Duodenal mucosa (tissue), 2 donors: ENCODE results near the gene ZNF507.

Source experiments
- H3K27ac ChIP-seq: one replicate; pipeline ENCODE4 v1.7.0; 2013; ENCODE audit warnings: low read depth, low read length
- H3K27me3 ChIP-seq, 2 donors: one replicate each; pipeline ENCODE4 v1.7.0; 2013; ENCODE audit warnings: low read length in 2 of 2, control low read depth in 1 of 2; ENCODE audit not compliant: insufficient read depth in 2 of 2, control insufficient read depth in 1 of 2
- H3K36me3 ChIP-seq, 2 donors: one replicate each; pipeline ENCODE4 v1.7.0; 2013; ENCODE audit warnings: low read length in 2 of 2, control low read depth in 1 of 2; ENCODE audit not compliant: insufficient read depth in 2 of 2, control insufficient read depth in 1 of 2
- H3K4me1 ChIP-seq, 2 donors: one replicate each; pipeline ENCODE4 v1.7.0; 2013; ENCODE audit warnings: low read length in 2 of 2, control low read depth in 1 of 2; ENCODE audit not compliant: insufficient read depth in 2 of 2, control insufficient read depth in 1 of 2
- H3K4me3 ChIP-seq, 2 donors: one replicate each; pipeline ENCODE4 v1.7.0; 2013; ENCODE audit warnings: low read length in 2 of 2, low read depth in 1 of 2
- H3K9ac ChIP-seq, 2 donors: one replicate each; pipeline ENCODE4 v1.7.0; 2013; ENCODE audit warnings: low read length in 2 of 2, low read depth in 1 of 2
- H3K9me3 ChIP-seq, 2 donors: one replicate each; pipeline ENCODE4 v1.7.0; 2013; ENCODE audit warnings: low read length in 2 of 2, control low read depth in 1 of 2; ENCODE audit not compliant: control insufficient read depth in 1 of 2

The ZNF507 gene

GRCh38 chr19:32405431-32406160 is 60.2 kb downstream of the ZNF507 start, which contains the start of gene DPY19L3:
DPY19L3 (plus strand) TSS chr19:32405770; CDS start chr19:32408254, 2,484 bp downstream.
- Histone ChIP-seq H3K36me3 (peaks cover 0 to 6% of the 10 kb centered on the region in 2 donors), H3K4me3 (peak within 1 kb of the TSS; percentile 87 to 92), H3K4me1 (peaks cover 20 to 24% of the 10 kb centered on the region in 2 donors), H3K9ac (peak within 1 kb of the TSS; percentile 94 to 97), H3K27ac (peak within 1 kb of the TSS; percentile 96), H3K9me3 (no peaks in the 10 kb centered on the region), H3K27me3 (no peaks in the 10 kb centered on the region)

- peaks cover 20 to 24% of the 10 kb centered on the region in 2 donors for H3K4me1 ChIP-seq
- H3K27ac ChIP-seq = no peak overlapping the region
- H3K4me3 ChIP-seq = peak overlapping the region; percentile 87 to 92
- H3K36me3 ChIP-seq = peaks cover 5 to 12% of the 10 kb centered on the region in 2 donors
- no peaks in the 10 kb centered on the region for H3K27me3 ChIP-seq
- peak overlapping the region; percentile 55 to 60 for H3K9ac ChIP-seq
- no peaks in the 10 kb centered on the region for H3K9me3 ChIP-seq
These were observed 61.0 kb downstream of the ZNF507 start for GRCh38 chr19:32406161-32407003.

- no peaks in the 10 kb centered on the region for H3K9me3 ChIP-seq
- peak overlapping the region in 1 of 2 donors; percentile 92 for H3K4me3 ChIP-seq
- H3K4me1 ChIP-seq = peaks cover 20 to 24% of the 10 kb centered on the region in 2 donors
- H3K9ac ChIP-seq = peak overlapping the region; percentile 55 to 60
- peaks cover 5 to 19% of the 10 kb centered on the region in 2 donors for H3K36me3 ChIP-seq
- H3K27ac ChIP-seq = no peak overlapping the region
- H3K27me3 ChIP-seq = no peaks in the 10 kb centered on the region
These were observed 61.9 kb downstream of the ZNF507 start for GRCh38 chr19:32407004-32407992.

GRCh38 chr19:32415246-32415645 is 69.8 kb downstream of the ZNF507 start:
- Histone ChIP-seq H3K4me3 (no peak overlapping the region), H3K9ac (no peak overlapping the region), H3K36me3 (peaks cover 5 to 23% of the 10 kb centered on the region in 2 donors), H3K27ac (no peak overlapping the region), H3K4me1 (no peaks in the 10 kb centered on the region), H3K27me3 (no peaks in the 10 kb centered on the region), H3K9me3 (no peaks in the 10 kb centered on the region)

GRCh38 chr19:32415669-32416068 is 70.3 kb downstream of the ZNF507 start:
- Histone ChIP-seq H3K4me1 (no peaks in the 10 kb centered on the region), H3K36me3 (peaks cover 5 to 23% of the 10 kb centered on the region in 2 donors), H3K9ac (no peak overlapping the region), H3K9me3 (no peaks in the 10 kb centered on the region), H3K27me3 (no peaks in the 10 kb centered on the region), H3K27ac (no peak overlapping the region), H3K4me3 (no peak overlapping the region)

GRCh38 chr19:32416749-32417456 is 71.5 kb downstream of the ZNF507 start:
- Histone ChIP-seq H3K4me3 (no peak overlapping the region), H3K27ac (no peak overlapping the region), H3K9me3 (no peaks in the 10 kb centered on the region), H3K9ac (no peak overlapping the region), H3K27me3 (no peaks in the 10 kb centered on the region), H3K36me3 (peaks cover 0 to 16% of the 10 kb centered on the region in 2 donors), H3K4me1 (no peaks in the 10 kb centered on the region)

- H3K36me3 ChIP-seq = peaks cover 0 to 14% of the 10 kb centered on the region in 2 donors
- H3K9ac ChIP-seq = no peak overlapping the region
- H3K27ac ChIP-seq = no peak overlapping the region
- H3K4me3 ChIP-seq = no peak overlapping the region
- no peaks in the 10 kb centered on the region for H3K9me3 ChIP-seq
- no peaks in the 10 kb centered on the region for H3K4me1 ChIP-seq
- H3K27me3 ChIP-seq = no peaks in the 10 kb centered on the region
These were observed 72.7 kb downstream of the ZNF507 start for GRCh38 chr19:32418155-32418554.

- H3K4me3 ChIP-seq = no peak overlapping the region
- H3K27me3 ChIP-seq = no peaks in the 10 kb centered on the region
- no peaks in the 10 kb centered on the region for H3K9me3 ChIP-seq
- H3K9ac ChIP-seq = no peak overlapping the region
- peaks cover 0 to 7% of the 10 kb centered on the region in 2 donors for H3K36me3 ChIP-seq
- H3K27ac ChIP-seq = no peak overlapping the region
- H3K4me1 ChIP-seq = no peaks in the 10 kb centered on the region
These were observed 76.4 kb downstream of the ZNF507 start for GRCh38 chr19:32421589-32422361.
